T1000 (cell line): Measurements from ENCODE around the gene SGCA.

Experiments
- DNase-seq: peaks from one replicate; lab custom pipeline; 2025; ENCODE audit warnings: mixed read lengths; lab: John Stamatoyannopoulos, UW

Gene SGCA

GRCh38 chr17:50208611-50209061, 42.8 kb downstream of the SGCA start:
- no peak for DNase-seq

GRCh38 chr17:50209133-50209471, 43.3 kb downstream of the SGCA start:
- DNase-seq, result no peak

GRCh38 chr17:50209472-50210239, 43.9 kb downstream of the SGCA start:
- peak; percentile 67 for DNase-seq

GRCh38 chr17:50210240-50211225, 44.7 kb downstream of the SGCA start:
- peak; percentile 80 for DNase-seq

- DNase-seq, result no peak
Observed at GRCh38 chr17:50211249-50212120, 45.7 kb downstream of the SGCA start.

GRCh38 chr17:50212121-50212843, 46.5 kb downstream of the SGCA start:
- DNase-seq, result no peak

- DNase-seq, result no peak
Observed at GRCh38 chr17:50213026-50214022, 47.5 kb downstream of the SGCA start.

- no peak for DNase-seq
Observed at GRCh38 chr17:50214976-50215760, 49.4 kb downstream of the SGCA start.

GRCh38 chr17:50217591-50217990, 51.8 kb downstream of the SGCA start:
- DNase-seq, result no peak

GRCh38 chr17:50218071-50218759, 52.4 kb downstream of the SGCA start:
- no peak for DNase-seq

- DNase-seq, result peak; percentile 24
Observed at GRCh38 chr17:50218771-50219315, 53.0 kb downstream of the SGCA start.

GRCh38 chr17:50219342-50219741, 53.5 kb downstream of the SGCA start:
- peak; percentile 21 for DNase-seq

GRCh38 chr17:50219939-50220465, 54.2 kb downstream of the SGCA start:
- no peak for DNase-seq

GRCh38 chr17:50220811-50221210, 55.0 kb downstream of the SGCA start:
- DNase-seq, result no peak

GRCh38 chr17:50221266-50221863, 55.6 kb downstream of the SGCA start:
- no peak for DNase-seq

- no peak for DNase-seq
Observed at GRCh38 chr17:50221864-50222545, 56.2 kb downstream of the SGCA start.

- no peak for DNase-seq
Observed at GRCh38 chr17:50222922-50223321, 57.1 kb downstream of the SGCA start.
